Renal cortex interstitium (tissue), 11 donors: ENCODE data around the gene SDC3. TPM values are rescaled to one million over a fixed set of nuclear protein-coding genes. Genes with fewer than 3 reads are reported as not detected.

Experiments used
- DNase-seq, 11 donors: peaks; one replicate each; pipeline ENCODE4 v3.0.0-alpha.2; 2013; ENCODE audit warnings: low read depth in 9 of 11, low spot score in 4 of 11; ENCODE audit errors: extremely low read depth in 1 of 11
- polyA plus RNA-seq, 3 donors: library from polyadenylated mRNA; unstranded; fragments of 120-200 nt; gene quantifications; one replicate each; pipeline ENCODE4 v1.2.1, GENCODE V29; 2013; ENCODE audit not compliant: insufficient read length in 3 of 3

SDC3 gene
- polyA plus RNA-seq, 3 donors: 22.0 to 31.2 (median 29.0) TPM

DNA sequence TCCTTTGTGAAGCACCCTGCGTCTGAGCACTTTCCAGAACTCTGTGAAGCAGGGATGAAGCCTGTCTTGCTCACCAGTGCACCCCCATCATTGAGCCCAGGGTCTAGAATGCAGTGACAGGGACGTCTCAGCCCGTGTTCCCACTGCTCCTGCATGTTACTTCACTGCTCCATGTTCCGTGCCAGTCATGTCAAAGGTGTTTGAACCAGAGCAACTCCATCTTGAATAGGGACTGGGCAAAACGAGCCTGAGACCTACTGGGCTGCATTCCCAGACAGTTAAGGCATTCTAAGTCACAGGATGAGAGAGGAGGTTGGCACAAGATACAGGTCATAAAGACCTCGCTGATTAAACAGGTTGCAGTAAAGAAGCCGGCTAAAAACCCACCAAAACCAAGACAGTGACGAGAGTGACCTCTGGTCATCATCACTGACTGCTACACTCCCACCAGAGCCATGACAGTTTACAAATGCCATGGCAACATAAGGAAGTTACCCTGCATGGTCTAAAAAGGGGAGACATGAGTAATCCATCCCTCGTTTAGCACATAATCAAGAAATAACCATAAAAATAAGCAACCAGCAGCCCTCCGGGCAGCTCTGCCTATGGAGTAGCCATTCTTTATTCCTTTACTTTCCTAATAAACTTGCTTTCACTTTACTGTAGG lies 63.2 kb downstream of the SDC3 start:
- DNase-seq: no peak

DNA sequence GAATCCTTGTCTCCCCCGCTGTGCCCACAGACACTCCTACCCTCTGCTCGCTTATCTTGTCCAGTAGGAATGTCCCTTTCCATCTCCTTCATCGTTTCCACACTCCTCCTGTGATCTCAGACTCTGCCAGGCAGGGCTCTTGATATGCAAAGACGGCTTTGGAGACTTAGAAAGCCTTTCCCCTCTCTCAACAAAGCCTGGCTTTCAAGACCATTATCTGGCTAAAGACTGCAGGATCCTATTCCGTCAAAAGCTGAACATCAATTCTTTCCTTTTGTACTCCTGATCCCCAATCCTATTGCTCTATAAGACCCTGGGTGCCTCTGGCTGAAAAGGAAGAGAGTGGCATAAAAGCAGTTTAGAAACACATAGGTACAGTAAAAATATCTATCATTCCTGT lies 63.9 kb downstream of the SDC3 start:
- no peak for DNase-seq

DNA sequence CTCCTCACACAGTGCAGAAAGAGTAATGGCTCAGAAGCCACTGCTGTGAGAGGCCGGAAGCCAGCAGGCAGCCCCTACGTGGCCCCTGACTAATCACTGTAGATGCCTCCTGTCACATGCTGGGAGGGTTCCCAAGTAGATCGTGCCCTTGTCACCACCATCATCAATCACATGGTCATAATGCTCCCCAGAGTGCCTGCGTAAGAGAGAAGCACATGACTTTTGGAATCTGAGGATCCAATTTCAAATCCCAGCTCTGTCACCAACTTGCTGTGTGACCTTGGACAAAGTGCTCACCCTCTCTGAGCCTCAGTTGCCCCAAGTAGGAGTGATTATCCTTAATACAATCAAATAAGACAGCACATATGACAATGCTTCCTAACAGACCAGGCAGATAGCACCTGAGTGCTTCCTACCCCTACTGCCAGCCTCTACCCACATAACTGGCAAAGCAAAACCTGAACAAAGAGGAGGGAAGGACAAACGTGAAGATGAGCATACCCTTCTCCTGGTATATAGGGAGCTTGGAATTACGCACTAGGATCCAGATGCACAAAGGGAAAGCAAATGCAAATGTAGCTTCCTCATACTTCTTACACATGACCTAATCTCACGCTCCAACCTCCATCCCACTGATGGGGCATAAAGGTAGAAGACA lies 65.7 kb downstream of the SDC3 start:
- DNase-seq: peak in 9 of 11 donors; percentile 56 to 80 (median 69)

DNA sequence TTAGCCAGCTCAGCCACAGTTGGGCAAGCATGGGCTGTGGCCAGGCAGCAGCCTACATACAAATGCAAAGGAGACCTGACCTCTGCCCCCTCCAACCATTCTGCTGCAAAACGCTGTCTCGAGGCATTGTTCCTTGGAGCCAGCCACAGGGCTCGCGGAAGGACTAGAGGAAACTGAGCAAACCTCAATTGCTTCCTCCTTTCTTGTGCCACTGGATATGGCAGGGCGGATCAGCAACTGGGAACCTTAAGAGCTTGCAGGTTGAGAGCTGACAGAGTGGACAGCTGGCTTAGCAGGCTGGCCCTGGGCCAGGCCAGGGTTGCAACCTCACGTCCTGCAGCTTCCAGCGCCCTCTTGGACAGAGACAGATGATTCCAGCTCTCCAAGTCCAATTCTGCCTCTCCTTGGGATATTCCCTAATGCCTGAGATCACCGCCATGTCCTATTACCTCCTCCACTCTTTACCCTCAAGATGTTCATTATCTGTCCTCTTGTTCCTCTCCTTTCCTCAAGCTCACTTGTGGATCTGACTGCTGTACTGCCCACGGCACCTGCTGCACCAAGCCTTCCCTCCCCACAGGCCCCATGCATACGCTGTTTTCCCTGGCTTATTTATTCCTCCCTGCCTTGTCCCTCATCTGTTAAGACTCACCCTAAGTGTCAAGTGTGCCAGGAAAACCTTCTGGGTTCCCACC lies 67.5 kb downstream of the SDC3 start:
- DNase-seq: peak in 1 of 11 donors; percentile 17

DNA sequence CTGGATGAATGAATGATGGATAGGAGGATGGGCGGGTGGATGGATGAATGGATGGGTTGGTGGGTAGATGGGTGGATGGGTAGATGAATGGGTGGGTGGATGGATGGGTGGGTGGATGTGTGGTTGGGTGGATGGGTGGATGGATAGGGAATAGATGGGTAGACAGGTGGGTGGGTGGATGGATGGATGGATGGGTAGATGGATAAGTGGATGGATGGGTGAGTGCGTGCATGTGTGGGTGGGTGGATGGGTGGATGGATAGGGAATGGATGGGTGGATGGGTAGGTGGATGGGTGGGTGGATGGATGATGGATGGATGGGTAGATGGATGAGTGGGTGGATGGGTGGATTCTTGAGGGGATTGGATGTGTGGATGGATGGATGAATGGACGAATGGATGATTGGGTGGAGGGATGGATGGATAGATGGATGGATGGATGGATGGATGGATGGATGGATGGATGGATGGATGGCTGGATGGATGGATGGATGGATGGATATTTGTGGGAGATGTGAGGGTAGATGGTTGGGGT lies 68.7 kb downstream of the SDC3 start:
- DNase-seq: no peak

DNA sequence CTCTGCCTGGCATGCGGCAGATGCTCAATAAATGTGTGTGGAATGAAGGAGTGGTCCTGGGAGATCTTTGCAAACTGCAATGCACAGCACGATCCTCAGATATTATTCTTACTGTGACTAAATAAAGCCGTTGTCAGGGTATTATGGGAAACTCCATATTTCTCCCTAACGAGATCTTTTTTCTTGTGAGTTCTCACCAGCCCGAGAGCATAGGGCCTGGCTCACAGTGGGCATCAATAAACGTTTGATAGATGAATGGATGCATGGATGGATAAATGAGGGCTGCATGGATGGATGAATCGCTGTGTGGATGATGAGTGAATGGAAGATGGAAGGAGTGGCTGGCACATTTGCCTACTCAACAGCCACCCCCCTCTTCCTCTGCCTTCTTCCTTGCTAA lies 69.6 kb downstream of the SDC3 start:
- DNase-seq: no peak

DNA sequence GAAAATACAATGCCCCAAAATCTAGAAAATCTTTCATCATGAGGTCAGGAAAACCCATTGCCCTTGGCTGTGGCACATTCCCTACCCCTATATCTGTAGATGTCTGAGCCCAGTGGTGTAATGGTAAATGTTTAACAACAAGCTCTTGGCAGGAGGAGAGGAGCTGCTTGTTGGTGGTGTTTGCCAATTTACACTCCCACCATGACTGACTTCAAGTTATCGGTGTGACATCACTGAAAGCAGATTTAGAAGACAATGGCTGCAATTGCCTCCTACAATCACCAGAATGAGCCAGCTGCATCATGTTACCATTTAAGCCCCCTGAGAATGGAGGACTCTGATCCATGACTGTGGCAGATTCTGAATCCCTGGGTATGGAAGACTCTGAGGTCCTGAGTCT lies 70.9 kb downstream of the SDC3 start:
- DNase-seq: no peak

DNA sequence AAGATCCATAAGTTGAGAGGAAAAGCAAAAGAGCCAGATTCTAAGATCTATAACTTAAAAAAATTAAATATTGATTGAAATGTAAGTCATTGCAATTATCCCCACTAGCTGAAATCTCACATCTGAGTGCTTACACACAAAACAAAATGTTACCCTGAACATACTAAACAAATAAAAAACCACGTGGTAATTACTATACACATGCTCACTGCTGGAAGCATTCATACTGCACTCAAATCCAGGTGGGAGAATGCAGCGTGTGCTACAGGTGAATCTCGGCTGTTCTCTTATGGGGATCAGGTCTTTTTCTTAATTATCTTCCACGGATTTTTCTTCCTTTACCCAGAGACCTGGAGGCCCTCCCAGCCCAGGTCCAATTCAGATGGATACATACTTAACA lies 74.3 kb downstream of the SDC3 start:
- no peak for DNase-seq

DNA sequence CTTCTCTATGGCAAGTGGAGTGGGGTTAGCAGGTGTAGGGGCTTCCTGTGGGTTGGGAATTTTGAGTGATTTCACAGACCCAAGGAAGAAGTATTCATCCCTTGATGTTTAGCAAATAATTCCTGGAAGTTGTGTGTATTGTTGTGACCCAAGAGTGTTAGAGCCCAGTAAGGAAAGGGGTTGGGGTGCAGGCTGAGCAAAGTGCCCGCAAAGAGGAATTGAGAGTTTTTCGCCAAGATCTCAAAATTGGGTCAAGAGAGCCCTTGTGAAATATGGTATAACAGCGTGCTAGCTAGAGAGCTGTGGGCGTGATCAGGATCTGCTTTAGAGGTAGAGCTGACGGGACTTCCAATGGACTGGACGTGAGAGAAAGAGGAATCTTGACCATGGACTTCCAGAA lies 78.0 kb downstream of the SDC3 start:
- no peak for DNase-seq

DNA sequence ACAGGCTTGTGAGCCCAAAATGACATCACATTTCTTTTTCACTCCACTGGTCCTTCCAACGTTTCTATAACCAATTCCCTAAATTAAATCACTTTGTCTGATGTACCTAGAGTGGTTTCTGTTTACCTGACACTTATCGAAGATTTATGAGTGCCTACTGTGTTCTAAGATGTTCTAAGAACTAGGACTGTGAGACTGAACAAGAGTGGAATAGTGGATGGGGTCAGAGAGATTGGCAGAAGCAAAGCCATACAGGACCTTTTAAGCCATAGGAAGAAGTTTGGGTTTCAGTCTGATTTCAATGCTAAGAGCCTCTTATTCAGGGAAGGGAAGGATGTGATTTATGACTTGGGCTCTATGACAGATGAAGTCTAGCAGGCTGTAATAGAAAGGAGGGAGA lies 78.7 kb downstream of the SDC3 start:
- no peak for DNase-seq

DNA sequence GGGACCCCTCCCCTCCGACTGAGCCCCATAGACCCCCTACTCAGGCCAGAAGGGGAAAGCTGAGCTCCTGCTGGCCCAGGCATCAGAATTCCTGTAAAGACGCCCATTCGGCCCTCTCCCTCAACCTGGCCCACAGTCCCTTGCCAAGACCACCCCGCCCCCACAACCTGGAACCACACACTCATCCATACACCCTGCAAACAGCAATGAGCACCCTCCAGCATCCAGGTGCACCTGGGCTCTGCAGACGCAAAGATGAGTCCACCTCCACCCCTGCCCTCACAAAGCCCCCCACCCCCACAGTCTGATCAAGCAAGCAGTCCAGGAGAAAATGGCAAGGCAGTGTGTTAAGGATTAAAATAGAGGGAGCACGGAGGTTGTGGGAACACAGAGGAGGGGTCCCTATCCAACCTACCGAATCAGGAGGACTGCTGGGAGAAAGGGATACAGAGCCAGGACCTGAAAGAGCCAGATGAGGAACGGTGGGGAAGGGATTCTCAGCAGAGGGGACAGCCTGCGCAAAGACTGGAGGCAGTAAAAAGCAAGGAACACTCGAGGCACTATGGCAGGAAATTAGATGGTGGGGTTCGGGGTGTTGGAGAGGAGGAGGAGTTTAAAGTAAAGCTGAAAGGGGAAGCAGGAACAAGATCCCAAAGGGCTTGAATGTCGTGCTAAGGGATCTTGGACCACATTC lies 83.7 kb downstream of the SDC3 start:
- DNase-seq: no peak

DNA sequence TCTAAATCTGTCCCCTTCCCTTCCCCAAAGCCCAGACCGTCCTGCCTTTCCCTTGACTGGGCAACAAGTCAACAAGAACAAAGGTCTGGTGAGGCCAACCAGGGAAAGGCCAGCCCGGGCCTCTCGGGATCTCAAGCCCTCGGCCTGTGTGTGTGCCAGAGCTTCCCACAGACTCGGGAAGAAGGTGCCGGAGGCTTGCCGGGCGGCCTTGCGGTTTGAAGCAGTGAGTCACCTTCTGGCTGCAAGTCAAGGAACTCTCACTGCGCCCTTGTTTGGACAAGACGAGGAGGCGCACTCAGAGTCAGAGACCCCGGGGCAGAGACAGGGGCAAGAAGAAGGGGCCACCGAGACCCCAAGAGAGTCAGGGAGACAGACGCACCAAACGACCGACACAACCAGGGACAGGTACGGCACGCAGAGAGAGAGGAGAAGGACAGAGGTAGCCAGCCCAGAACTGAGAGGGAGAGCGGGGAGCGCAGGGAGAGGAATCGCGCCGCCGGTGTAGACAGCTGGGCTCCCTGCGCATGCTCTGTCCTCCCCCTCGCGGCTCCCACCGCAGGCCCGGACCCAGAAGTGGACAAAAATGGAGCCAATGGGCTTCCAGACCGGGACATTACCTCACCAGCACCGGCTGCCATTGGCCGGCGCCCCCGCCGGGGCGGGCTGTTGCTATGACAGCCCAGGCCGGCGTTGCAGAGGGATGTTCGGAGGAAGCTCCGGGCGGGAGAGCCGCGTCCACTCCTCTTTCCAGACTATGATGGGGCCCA lies 84.4 kb downstream of the SDC3 start:
- DNase-seq: peak; percentile 84 to 95 (median 91)

DNA sequence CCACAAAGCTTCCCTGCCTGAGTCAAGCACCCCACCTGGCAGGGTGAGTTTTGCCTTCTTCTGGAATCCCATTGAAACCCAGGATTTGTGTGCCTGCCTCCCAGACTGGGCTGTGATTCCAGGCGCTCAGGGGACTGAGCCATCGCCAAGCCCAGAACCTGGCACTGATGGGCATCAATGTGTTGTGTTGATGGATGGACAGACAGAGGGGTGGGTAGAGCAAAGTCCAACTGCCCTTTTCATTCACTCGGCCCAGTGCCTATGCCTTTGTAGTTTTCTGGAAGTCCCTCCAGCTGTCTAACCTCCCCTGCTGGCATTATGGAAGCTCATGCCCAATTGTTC lies 85.0 kb downstream of the SDC3 start:
- DNase-seq: no peak

DNA sequence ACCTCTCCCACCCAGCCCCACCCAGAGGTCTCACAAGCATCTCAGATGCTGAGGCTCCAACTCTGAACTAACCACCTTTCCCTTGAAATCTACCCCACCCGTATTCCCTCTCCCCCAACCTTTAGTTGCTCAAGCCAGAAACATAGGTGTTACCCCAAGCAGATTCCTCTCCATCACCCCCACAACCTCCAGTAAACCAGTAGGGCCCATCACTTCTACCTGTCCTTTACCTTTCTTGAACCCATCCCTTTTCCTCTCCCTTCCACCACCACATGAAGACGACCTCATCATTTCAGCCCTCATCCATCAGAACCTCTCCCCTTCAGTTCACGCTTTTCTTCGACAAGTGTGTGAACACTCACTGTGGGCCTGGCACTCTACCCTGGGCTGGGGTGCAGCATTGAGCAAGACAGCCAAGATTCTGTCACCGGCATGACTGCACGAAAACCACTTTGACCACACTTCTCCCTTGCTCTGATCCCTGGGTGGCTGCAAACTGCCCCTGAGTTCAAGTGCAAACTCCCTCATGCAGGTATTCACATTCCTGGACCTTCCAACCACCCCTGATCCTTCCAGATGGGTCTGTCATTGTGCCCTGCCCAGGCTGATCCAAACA lies 85.5 kb downstream of the SDC3 start:
- no peak for DNase-seq

DNA sequence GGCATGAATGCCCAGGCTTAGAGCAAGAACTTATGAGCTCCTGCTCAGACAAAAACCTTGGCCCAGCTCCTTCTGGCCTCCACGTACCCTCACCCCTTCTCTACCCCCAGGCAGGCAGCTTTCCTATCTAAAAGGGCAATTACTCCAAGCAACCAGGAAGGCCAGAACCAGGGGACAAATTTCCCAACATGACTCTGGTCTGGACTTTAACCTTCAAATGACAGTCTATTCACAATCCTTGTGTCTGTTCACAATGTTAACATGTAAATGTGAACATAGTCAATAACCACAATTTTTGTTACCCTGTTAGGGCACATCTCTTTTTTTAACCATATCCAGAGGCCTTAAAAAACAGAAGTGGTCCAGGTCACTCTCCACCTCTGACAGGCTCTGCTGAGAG lies 86.6 kb downstream of the SDC3 start:
- DNase-seq: no peak

DNA sequence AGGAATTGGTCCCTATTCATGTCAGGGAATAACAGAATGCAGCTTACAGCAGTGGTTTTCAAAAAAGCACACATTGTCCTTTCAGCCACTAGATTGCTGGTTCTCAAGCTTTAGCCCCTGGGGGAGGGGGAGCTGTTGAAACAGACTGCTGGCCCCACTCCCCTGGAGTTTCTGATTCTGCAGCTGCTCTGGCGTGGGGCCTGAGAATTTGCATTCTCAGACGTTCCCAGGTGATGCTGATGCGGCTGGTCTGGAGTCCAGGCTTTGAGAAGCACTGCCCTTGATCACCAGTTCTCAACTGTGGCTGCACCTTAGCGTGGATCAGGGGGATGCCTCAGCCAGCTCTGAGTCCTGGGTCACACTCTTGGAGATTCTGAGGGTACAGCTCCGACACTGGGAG lies 88.3 kb downstream of the SDC3 start:
- DNase-seq: no peak
